ENCODE results near the gene MYO19. TPM values are rescaled to one million over a fixed set of nuclear protein-coding genes. Genes with fewer than 3 reads are reported as not detected.
"Not testable (repeated sequence)": the region's sequence is repeated elsewhere in the genome, so short reads cannot be mapped to it uniquely, and the experiment has no call there.

Gene MYO19
- total RNA-seq, 2 donors from 2014 or later = 37.4 to 78.1 TPM

DNA sequence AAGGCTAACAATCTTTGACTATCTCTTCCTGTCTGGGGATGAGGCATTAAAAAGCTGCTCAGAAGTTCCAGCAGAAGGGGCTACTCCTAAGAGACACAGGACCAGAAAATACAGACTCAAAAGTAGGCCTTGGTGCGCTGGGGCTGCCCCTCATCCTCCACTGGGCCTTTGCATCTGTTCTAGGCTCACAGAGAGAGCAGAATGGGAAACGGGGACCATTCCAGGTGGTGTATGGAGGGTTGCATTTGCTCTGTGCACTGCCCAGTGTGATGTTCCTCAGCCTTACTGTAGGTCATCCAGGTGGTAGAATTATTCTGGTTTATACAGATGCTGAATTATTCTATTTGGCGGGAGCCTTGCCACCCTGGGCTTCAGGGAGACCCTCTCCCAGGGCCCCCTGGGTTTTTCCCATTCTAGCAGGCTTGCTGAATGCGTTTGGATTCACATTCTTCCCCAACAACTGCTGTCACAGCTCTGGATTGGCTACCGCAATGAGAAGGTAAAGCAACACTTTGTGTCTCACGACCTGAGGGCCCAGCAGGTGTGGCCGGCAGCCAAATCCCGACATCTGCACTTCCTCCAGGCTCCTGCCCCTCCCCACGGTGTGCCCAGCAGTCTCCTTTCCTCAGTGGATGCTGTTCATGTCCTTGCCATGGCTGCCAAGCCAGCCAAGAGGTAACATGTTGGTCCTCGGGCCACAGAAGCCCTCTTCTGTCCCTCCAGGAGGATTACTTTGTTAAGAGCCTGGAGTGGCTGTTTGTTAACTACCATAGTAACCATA lies 73.1 kb downstream of the MYO19 start:
- no peaks in the 10 kb centered on the region for H3K9me3 ChIP-seq
- H3K4me1 ChIP-seq = no peaks in the 10 kb centered on the region
- ATAC-seq (no peak), DNase-seq (no peak)
- TF ChIP-seq, protein P1, sequence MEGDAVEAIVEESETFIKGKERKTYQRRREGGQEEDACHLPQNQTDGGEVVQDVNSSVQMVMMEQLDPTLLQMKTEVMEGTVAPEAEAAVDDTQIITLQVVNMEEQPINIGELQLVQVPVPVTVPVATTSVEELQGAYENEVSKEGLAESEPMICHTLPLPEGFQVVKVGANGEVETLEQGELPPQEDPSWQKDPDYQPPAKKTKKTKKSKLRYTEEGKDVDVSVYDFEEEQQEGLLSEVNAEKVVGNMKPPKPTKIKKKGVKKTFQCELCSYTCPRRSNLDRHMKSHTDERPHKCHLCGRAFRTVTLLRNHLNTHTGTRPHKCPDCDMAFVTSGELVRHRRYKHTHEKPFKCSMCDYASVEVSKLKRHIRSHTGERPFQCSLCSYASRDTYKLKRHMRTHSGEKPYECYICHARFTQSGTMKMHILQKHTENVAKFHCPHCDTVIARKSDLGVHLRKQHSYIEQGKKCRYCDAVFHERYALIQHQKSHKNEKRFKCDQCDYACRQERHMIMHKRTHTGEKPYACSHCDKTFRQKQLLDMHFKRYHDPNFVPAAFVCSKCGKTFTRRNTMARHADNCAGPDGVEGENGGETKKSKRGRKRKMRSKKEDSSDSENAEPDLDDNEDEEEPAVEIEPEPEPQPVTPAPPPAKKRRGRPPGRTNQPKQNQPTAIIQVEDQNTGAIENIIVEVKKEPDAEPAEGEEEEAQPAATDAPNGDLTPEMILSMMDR (IDR thresholded peaks at IDR 0.05) = no peak
- TF ChIP-seq POLR2A (IDR thresholded peaks at IDR 0.05) = no peak
- no peak overlapping the region for H3K4me3 ChIP-seq
- WGBS, 2 donors = 39 to 47% methylated on average over 10 of the region's 10 CpGs
- H3K36me3 ChIP-seq (replicated peaks in 1 of 2; ENCODE audit: insufficient read depth in 1 of 2, low read depth in 2 of 2) = no peaks in the 10 kb centered on the region
- peaks cover 0 to 12% of the 10 kb centered on the region in 2 donors for H3K27me3 ChIP-seq
- H3K27ac ChIP-seq = no peak overlapping the region
- intact Hi-C loops (cut with DNase I) = no loop called here

DNA sequence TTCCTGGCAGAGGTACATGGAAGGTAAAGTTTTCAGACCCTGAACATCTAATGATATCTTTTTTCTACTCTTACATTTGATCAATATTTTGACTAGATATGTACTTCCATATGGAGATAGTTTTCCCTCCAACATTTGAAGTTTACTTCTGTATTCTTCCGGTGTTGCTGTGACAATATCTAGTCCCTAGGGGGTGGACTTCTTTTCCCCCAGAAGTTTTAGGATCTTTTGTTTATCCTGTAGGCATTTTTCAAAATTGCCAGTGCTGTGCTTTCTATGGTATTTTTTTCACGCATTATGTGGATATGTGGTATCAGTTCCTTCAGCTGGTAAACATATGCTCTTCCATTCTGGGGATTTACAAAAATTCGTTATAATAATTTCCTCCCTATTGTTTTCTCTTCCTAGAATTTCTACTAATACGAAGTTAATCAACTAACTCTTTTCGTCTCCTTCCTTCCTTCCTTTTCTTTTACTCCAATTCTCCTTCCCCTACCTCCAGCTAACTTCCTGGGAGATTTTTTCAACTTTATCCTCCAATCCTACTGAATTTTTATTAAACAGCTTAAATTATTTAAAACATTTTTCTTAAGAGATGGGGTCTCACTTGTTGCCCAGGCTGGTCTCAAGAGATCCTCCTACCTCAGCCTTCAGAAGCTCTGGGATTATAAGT lies 74.3 kb downstream of the MYO19 start:
- Histone ChIP-seq H3K4me1 (no peaks in the 10 kb centered on the region), H3K27me3 (peaks cover 0 to 12% of the 10 kb centered on the region in 2 donors), H3K27ac (no peak overlapping the region), H3K9me3 (no peaks in the 10 kb centered on the region), H3K36me3 (replicated peaks in 1 of 2; ENCODE audit: insufficient read depth in 1 of 2, low read depth in 2 of 2) (no peaks in the 10 kb centered on the region), H3K4me3 (no peak overlapping the region)
- ATAC-seq (no peak), DNase-seq (no peak)
- intact Hi-C loops (cut with DNase I) = no loop called here
- TF ChIP-seq, protein P1 (IDR thresholded peaks at IDR 0.05) = no peak
- TF ChIP-seq POLR2A (IDR thresholded peaks at IDR 0.05) = no peak
- WGBS, 2 donors = 40 to 43% methylated on average over 5 of the region's 5 CpGs

DNA sequence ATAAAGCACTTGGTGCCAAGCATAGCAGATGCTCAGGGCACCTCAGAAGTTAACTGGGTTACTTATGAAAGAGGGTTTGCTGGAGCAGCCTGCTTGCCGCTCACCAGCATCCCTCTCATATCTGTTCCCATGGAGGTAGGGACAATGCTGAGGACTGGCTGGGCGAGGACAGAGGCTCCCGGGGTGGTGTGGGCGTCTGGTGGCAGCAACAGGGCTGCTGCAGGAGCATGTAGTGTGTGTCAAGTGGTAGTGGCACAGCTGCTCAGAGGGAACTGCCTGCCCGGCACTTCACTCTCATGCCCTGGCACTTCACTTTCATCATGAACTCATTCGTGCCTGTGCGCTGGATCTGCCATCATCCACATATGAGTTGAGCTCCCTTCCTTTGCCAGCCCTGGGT lies 75.1 kb downstream of the MYO19 start:
- no peaks in the 10 kb centered on the region for H3K4me1 ChIP-seq
- DNase-seq (no peak), ATAC-seq (no peak)
- no peaks in the 10 kb centered on the region for H3K9me3 ChIP-seq
- no peak overlapping the region for H3K27ac ChIP-seq
- 58 to 62% methylated on average over 7 of the region's 7 CpGs for WGBS, 2 donors
- H3K36me3 ChIP-seq (replicated peaks in 1 of 2; ENCODE audit: insufficient read depth in 1 of 2, low read depth in 2 of 2) = no peaks in the 10 kb centered on the region
- intact Hi-C loops (cut with DNase I) = no loop called here
- TF ChIP-seq, protein P1 (IDR thresholded peaks at IDR 0.05) = no peak
- no peak for TF ChIP-seq POLR2A (IDR thresholded peaks at IDR 0.05)
- H3K27me3 ChIP-seq = peaks cover 0 to 4% of the 10 kb centered on the region in 2 donors
- no peak overlapping the region for H3K4me3 ChIP-seq

DNA sequence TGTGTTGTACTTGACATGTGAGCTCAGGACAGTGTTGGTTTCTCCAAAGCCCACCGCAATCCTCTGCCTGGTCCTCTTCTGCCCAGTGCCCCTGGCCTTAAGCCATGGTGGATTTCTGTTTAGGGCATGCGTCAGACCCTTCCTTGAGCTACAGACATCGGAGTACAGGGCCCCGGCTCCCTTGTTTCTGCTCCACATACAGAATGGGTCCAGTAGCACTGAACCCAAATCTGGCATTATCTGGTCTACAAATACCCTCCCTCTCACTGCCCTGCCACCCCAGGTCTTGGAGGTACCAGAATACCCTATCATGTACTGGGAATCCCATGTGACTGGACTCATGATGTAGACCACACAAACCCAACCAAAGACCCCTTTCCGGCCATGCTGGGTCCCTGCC lies 75.6 kb downstream of the MYO19 start:
- intact Hi-C loops (cut with DNase I) = no loop called here
- ATAC-seq = no peak
- TF ChIP-seq POLR2A (IDR thresholded peaks at IDR 0.05) = no peak
- 71 to 82% methylated on average over 4 to 5 of the region's 5 CpGs for WGBS, 2 donors
- no peak for DNase-seq
- H3K4me3 ChIP-seq = no peak overlapping the region
- no peaks in the 10 kb centered on the region for H3K9me3 ChIP-seq
- H3K4me1 ChIP-seq = no peaks in the 10 kb centered on the region
- H3K36me3 ChIP-seq (replicated peaks in 1 of 2; ENCODE audit: insufficient read depth in 1 of 2, low read depth in 2 of 2) = no peaks in the 10 kb centered on the region
- no peak overlapping the region for H3K27ac ChIP-seq
- peaks cover 0 to 3% of the 10 kb centered on the region in 2 donors for H3K27me3 ChIP-seq

DNA sequence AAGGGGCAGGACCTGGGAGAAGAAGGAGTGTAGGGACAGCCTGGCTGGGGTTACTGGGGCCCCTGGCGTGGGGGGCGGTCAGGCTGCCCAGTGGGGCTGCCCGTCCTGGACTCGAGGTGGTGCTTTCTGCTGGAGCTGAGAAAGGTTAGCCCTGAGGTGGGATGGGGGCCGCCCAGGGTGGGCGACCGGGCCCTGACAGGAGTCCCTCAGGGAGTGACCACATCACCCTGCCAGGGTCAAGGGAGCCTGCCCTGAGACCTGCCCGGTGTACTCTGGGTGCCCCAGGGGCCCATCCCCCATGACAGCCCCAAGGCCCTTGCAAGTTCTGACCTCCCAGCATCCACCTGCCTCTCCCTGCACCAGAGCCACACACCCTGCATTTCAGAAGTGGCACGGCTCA lies 77.0 kb downstream of the MYO19 start:
- H3K27ac ChIP-seq; H3K36me3 ChIP-seq (replicated peaks in 1 of 2; ENCODE audit: insufficient read depth in 1 of 2, low read depth in 2 of 2); H3K4me1 ChIP-seq; H3K27me3 ChIP-seq; H3K9me3 ChIP-seq; ATAC-seq; DNase-seq; H3K4me3 ChIP-seq; intact Hi-C loops (cut with DNase I): not testable (repeated sequence)
- 81 to 82% methylated on average over 7 to 9 of the region's 9 CpGs for WGBS, 2 donors

DNA sequence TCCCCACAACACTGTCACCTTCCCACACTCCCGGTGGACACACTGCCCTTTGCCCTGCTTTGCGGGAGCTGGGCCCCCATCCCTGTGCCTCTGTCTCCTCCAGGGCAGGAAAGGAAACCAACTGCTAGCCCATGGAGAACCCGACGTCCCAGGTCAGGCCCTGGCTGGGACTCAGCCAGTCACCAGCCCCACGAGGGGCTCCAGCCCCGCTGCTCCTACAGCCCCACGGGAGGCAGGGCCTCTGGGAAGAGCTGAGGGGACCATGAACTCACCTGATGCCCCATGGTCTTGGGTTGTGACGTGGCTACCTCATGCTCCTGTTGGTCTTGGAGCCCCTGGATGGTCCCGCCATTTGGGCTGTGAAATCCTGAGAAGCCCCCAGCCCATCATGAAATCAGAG lies 81.8 kb downstream of the MYO19 start:
- H3K27ac ChIP-seq; H3K4me3 ChIP-seq; DNase-seq; H3K4me1 ChIP-seq; H3K27me3 ChIP-seq; H3K9me3 ChIP-seq; H3K36me3 ChIP-seq (replicated peaks in 1 of 2; ENCODE audit: insufficient read depth in 1 of 2, low read depth in 2 of 2); ATAC-seq; intact Hi-C loops (cut with DNase I): not testable (repeated sequence)
- 59 to 61% methylated on average over 2 to 8 of the region's 9 CpGs for WGBS, 2 donors
